AG09319 (cell line): ENCODE data around the gene TNFRSF8.

Experiments
- DNase-seq: peaks from one replicate; pipeline ENCODE4 v3.0.0-alpha.2; 2010; ENCODE audit warnings: low read depth; ENCODE audit errors: extremely low read depth
- TF ChIP-seq, protein P1 (sequence below): IDR thresholded peaks from 2 replicates; pipeline ENCODE4 v1.5.1; 2011; ENCODE audit warnings: low read depth, mild to moderate bottlenecking, inconsistent platforms, low read length, moderate library complexity

TNFRSF8 gene

GRCh38 chr1:12130466-12131130, 67.5 kb downstream of the TNFRSF8 start:
- DNase-seq, result no peak
- TF ChIP-seq, protein P1, sequence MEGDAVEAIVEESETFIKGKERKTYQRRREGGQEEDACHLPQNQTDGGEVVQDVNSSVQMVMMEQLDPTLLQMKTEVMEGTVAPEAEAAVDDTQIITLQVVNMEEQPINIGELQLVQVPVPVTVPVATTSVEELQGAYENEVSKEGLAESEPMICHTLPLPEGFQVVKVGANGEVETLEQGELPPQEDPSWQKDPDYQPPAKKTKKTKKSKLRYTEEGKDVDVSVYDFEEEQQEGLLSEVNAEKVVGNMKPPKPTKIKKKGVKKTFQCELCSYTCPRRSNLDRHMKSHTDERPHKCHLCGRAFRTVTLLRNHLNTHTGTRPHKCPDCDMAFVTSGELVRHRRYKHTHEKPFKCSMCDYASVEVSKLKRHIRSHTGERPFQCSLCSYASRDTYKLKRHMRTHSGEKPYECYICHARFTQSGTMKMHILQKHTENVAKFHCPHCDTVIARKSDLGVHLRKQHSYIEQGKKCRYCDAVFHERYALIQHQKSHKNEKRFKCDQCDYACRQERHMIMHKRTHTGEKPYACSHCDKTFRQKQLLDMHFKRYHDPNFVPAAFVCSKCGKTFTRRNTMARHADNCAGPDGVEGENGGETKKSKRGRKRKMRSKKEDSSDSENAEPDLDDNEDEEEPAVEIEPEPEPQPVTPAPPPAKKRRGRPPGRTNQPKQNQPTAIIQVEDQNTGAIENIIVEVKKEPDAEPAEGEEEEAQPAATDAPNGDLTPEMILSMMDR, result no peak

DNA sequence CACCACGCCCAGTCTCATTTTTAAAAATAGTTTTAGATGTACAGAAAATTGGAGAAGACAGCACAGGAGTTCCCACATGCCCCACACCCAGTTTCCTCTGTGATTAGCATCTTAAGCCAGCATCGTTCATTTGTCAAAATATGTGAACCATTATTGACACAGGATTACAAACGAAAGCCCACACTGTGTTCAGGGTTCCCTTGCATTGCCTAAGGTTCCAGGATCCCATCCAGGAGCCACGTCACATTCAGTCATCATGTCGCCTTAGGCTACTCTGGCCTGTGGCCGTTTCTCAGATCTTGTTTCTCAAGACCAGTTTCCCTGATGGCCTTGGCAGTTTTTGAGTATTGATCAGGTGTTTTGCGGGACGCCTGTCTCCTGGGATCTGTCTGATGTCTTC, 69.0 kb downstream of the TNFRSF8 start:
- peak; percentile 69 for DNase-seq
- TF ChIP-seq, protein P1, result no peak

DNA sequence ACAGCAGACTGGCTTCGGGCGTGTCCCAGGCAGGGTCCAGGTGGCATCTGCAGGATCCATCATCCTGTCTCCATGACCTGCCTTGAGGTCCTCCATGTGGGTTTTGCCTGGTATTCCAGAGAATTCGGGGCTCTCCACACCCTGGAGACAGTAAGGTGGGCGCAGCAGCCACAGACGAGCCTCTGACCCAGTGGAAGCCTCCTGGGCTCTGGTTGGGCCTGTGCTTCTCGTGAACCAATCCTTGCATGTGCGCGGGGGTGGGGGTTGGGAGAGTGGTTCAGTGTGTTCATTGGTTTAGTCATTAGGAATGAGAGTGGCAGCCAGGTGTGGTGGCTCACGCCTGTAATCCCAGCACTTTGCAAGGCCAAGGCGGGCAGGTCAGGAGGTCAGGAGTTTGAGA, 71.6 kb downstream of the TNFRSF8 start:
- TF ChIP-seq, protein P1, result no peak
- DNase-seq, result no peak

GRCh38 chr1:12135612-12136011, 72.5 kb downstream of the TNFRSF8 start:
- TF ChIP-seq, protein P1, result no peak
- no peak for DNase-seq

- TF ChIP-seq, protein P1, result no peak
- DNase-seq, result no peak
Observed at GRCh38 chr1:12136916-12137610, 74.0 kb downstream of the TNFRSF8 start.

DNA sequence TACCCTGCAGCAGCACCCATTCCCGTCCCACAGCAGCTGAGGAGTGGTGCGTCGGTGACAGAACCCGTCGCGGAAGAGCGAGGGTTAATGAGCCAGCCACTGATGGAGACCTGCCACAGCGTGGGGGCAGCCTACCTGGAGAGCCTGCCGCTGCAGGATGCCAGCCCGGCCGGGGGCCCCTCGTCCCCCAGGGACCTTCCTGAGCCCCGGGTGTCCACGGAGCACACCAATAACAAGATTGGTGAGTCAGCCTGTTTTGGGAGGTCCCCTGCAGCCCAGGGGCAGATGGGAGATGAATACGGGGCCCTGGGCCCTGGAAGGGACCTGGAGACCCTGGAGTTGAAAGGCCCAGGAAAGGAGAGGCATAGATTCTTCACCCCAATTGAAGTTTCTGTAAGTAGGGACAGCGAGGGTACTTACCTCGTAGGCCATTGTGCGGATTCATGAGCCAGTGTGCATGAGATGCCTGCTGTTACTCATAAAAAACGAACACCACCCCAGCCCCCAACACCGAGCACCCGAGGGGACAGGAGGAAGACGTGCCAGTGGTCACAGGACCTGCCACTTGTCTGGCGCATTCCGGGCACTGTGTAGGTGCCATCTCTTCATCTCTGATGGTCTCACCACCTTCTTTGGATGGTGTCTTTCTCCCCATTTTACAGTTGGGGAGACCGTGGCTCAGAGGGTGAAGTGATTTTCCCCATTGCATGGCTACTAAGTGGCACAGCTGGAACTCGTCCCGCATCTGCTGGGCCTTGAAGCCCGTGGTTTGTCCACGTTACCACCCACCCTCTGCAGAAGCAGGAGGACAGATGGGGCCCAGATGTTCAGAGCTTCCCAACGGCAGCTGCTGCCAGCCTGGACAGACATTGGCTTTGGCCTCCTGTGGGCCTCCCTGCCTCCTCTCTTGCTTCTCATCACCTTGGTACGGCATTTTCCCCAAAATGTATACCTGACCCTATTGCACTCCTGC, 75.4 kb downstream of the TNFRSF8 start:
- no peak for DNase-seq
- TF ChIP-seq, protein P1, result no peak

DNA sequence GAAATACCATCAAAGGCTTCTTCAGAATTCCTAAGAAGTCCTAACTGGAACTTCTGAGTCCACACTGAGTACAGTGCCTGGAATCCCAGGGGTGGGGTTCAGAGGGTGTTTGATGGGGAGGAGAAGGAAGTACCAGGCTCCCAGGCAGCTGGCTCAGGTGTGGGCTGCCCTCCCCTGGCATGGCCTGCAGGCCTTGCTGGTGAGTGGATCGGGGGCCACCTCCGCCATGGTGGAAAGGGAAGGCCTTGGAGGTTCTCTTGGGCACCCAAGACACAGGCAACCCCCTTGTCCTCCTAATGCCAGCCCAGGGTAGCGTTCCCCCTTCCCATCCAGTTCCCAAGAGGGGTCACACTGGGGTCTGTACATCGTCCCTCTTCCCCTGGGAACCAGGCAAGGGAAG, 76.9 kb downstream of the TNFRSF8 start:
- TF ChIP-seq, protein P1, result no peak
- DNase-seq, result no peak
